CD1c-positive myeloid dendritic cell (primary cell): ENCODE data around the gene ACAA2.
A peak's percentile ranks its signal among the peaks of the same experiment; 100 is the strongest.

Experiments
- DNase-seq: peaks from one replicate; pipeline ENCODE4 v3.0.0-alpha.2; 2016; ENCODE audit errors: extremely low spot score

The ACAA2 gene

GRCh38 chr18:49813319-49814146 is at the start of gene ACAA2:
TSS of gene ACAA2 (minus strand) at chr18:49813533. CDS start at chr18:49813484, 49 bp downstream.
- DNase-seq = peak; percentile 96

DNA sequence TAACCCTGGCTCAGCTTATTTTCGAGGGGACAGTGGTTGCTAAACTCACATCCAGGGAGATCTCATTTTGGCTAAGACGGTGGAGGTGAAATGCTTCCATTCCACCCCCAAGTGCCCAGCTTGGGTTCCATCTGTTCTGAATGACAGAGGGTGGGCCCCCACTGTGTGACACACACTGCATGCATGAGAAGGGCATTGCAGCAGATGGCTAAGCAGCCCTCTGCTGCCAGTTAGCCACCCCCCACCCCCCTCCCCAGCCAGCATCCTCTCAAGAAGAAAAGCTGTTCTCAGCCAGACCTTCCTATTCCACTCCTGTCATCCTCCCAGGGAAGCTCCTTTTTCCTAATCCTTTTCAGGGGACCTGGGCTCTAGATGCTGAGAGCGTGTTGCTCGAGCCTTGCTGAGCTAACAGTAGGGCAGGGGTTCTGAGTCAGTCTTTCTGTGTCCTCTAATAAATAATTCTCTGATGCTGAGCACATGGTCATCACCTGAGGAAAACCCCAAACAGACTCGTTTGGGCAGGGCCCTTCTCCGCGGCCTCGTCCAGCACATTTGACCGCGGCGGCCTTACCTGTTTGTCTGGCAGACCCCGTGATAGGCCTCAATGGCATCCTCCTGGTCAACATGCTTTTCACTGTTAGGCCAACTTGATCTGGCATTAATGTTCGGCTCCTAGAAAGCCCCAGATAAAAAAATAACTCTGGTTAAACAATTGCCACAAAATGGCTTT is 49.5 kb upstream of the ACAA2 start:
- no peak for DNase-seq

- peak; percentile 3 for DNase-seq
Observed at GRCh38 chr18:49861659-49862058, 48.3 kb upstream of the ACAA2 start.

DNA sequence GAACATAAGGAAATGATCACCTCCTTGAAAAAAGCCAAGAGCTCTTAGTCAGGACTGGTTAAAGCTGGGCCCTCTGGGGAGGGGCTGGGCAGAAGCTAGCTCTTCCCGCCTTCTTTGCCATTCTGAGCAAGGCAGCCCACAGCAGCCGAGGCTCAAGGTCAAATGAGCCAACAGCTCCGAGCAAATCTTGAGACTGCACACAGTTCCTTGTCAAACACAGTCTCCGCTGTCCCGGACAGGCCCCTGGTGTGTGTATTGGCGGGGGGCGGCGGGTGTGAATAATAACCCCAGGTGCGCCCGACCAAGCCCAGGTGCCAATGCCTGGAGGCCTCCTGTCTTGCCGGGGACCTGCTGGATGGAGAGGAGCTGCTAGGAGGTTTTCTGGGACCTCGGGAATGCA is 46.4 kb upstream of the ACAA2 start:
- no peak for DNase-seq

- no peak for DNase-seq
Observed at GRCh38 chr18:49859021-49859359, 45.7 kb upstream of the ACAA2 start.

DNA sequence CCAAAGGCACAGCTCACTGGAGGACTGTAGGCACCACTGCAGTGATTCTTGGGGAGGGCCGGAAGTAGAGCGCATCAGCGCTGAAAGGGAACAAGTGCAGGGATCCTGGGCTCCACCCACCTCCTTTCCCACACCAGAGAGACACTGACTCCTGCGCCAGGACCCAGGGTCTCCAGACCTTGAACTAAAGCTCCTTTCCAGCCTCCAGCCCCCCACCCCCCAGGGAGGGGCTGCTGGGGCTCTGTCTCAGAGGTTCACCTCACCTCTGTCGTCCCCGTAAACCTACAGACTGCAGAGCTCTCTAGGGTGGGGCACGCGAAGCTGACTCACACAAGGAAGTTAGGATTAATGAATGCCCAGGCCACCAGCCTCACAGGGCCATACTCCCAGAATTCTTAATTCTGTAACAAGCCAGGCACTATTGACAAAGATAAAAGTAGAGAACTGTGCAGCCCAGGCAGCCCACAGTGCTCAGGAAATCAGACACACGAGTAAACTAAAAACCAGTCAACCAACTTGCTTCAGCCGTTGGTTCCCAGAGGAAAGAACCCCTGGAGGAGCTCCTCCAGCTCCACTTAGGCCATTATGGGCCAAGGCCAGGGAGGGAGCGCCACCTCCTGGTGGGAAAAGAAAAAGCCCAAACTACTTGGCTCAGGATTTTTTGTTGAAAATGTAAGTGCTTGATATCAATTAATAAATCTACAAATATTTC is 45.1 kb upstream of the ACAA2 start:
- peak; percentile 77 for DNase-seq

- no peak for DNase-seq
Observed at GRCh38 chr18:49857708-49858107, 44.4 kb upstream of the ACAA2 start.

- DNase-seq = no peak
Observed at GRCh38 chr18:49856496-49856895, 43.2 kb upstream of the ACAA2 start.

DNA sequence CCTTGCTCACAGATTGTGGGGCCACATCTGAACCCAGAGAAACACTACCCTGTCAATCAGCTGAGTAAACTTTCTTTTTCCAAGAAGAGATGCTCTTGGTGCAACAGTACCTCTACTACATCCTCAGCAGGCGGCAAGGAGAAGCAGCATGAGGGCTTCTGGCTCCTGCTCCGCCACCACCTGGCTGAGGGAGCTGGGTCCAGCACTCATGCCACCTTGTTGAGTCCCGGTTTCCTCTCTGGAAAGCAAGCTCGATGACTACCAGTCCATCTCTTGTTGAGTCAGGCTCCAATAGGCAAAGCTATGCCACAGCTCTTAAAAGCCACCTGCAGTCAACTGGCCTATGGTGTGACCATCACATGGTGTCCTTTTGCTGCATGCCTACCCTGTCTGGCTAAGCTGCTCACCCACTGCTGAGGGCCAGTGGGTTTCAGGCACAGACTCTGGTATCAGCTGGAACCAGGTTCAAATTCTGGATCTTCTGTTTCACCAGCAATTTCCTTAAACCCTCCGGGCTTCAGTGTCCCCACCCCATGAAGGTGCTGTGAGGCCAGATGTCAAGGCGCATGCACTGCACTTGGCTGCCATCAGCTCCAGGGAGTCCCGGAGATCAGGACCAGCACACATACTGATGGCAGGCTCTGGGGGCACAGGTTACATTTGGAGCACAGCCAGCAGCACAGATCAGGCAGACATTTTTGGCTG is 42.5 kb upstream of the ACAA2 start:
- no peak for DNase-seq

- no peak for DNase-seq
Observed at GRCh38 chr18:49854681-49855080, 41.3 kb upstream of the ACAA2 start.

DNA sequence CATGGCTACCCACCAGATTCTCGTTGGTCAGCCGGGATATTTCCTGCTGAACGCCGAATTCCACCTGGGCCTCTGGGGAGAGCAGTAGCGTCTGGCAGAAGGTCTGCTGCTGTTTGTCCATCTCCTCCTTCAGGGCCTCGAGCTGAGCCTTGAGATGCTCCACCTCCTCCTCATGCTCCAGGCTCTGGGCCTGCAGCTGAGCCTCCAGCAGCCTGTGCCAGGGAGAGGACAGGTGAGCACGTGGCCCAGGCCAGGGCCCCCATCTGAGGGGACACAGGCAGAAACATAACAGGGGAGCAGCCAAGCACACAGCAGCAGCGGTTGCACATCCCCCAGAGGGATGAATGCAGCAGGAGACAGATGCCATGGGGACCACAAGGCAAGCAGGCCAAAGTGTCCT is 40.1 kb upstream of the ACAA2 start:
- no peak for DNase-seq

GRCh38 chr18:49853011-49853410 is 39.7 kb upstream of the ACAA2 start:
- DNase-seq = no peak

- no peak for DNase-seq
Observed at GRCh38 chr18:49851624-49852023, 38.3 kb upstream of the ACAA2 start.

GRCh38 chr18:49850636-49851035 is 37.3 kb upstream of the ACAA2 start:
- DNase-seq = no peak

DNA sequence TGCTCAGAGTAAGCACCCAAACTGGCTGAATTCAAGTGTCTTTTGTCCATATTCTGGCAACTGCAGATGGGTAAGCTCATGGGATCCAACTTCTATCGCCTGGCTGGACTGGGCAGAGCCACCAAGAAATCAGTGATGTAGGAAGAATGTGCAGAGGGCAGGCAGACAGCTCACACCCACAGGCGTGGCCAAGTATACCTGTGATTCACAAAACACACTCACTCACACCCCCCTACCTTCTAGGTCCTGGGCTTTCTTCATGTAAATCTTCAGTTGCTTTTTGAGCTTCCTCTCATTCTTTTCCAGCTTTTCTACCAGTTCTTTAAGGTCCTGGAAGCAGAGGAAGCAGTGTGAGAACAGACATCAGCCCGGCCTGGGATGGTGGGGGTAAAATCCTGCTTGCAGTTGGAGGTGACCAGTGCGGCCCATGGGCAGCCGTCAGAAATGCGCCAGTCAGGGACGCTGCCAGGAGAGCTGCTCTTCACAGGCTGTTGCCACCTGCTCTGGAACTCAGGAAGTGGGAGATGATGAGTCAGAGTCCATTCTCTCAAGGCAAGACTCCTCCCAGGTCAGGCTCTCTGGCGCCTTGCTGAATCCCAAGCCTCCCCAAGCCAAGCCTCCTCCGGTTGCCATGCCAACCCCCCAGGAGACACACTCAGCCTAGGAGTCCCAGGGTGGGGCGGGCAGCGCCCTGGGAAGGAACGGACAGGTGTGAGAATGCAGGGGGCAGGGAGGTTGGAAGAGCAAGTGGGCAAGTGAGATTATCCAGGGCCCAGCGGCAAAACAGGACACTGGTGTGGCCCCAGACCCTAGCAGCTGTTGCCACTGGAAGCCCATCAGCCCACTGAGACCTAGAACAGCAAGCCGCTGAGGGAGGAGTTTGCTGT is 36.2 kb upstream of the ACAA2 start:
- no peak for DNase-seq

- no peak for DNase-seq
Observed at GRCh38 chr18:49848115-49848514, 34.8 kb upstream of the ACAA2 start.

DNA sequence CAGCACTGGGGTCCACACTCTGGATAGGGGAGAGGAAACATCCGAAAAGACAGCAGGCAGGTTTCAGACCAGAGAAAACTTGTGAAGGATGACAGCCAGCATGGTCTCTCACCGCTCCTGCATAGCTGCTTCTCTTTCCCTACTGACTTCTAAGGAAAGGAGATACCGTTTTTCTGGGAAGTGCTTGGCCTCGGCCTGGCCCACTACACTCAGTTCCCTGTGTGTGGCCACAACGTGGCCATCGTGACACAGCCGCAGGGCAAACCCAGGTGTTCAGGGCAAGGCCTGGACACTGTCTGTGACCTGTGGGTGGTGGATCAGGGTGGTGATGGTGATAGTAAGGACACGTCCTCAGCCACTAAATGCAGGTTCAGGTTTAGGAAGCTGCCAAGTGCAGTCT is 34.2 kb upstream of the ACAA2 start:
- DNase-seq = no peak

DNA sequence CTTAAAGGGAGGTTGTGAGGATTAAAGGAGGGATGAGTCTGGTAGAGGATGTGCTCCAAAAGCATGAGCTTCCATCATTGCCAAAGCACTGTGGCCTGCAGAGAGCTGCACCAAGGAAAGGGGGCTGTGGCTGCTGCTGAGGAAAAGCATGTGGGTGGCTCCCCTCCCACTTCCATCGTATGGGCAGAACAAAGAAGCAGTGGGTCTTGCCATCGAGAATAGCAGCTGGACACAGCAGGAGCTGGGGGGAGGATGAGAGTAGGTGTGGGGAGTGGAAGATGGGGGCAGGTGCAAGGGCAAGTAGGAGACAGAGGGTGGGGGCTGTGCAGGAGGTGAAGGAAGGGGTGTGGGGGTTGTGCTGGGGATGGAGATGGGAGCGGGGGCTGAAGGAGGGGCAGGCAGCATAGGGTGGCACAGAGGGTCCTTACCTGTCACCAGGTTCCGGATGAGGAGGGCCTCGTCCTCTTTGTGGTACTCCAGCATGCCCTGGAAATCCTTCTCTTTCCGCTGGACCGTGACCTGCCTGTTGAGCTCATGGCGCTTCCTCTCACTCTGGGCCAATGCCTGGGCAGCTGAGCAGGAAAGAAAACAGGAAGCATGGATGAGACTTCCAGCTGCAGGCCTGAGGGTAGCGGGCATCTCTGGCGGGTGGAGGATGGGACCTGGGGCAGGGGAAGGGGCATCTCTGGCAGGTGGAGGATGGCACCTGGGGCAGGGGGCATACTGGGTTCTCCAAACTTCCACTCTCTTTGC is 33.6 kb upstream of the ACAA2 start:
- no peak for DNase-seq

GRCh38 chr18:49846361-49846662 is 33.0 kb upstream of the ACAA2 start:
- no peak for DNase-seq

GRCh38 chr18:49845629-49846360 is 32.5 kb upstream of the ACAA2 start:
- DNase-seq = no peak
